Cardiac fibroblast (primary cell): ENCODE measurements around the gene MACROD2.

Experiments used
- DNase-seq, 2 donors: peaks; one replicate each; pipeline versions ENCODE4 v3.0.0 to v3.0.0-alpha.2; 2010; ENCODE audit warnings: low read depth in 2 of 2
- H3K4me3 ChIP-seq, 2 donors: replicated peaks in 1 of 2; 1 replicate in 1 of 2; 2 replicates in 1 of 2; pipeline ENCODE4 v1.5.1; 2011; ENCODE audit warnings: low read depth in 2 of 2, low read length in 2 of 2, mild to moderate bottlenecking in 2 of 2, moderate library complexity in 1 of 2
- TF ChIP-seq, protein P1 (sequence below): IDR thresholded peaks from one replicate; pipeline ENCODE4 v1.5.1; 2011; ENCODE audit warnings: low read depth, mild to moderate bottlenecking, low read length, inconsistent platforms

MACROD2 gene

DNA sequence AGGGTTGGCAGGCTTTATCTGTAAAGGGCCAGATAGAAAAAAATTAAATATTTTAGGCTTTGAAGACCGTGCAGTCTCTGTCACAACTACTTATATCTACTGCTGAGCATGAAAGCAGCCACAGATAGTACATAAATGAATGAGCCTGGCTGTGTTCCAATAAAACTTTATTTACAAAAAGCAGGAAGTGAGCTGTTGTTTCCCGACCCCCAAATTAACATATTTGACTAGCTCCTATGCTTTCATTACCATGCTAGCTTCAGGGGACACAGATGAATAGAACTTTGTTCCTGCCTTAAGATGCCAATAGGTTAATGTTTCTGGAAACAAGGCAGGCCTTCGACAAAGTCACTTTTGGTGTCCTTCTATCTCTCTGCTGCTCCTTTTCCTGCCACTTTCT lies 1400.1 kb downstream of the MACROD2 start:
- no peak for DNase-seq
- TF ChIP-seq, protein P1, sequence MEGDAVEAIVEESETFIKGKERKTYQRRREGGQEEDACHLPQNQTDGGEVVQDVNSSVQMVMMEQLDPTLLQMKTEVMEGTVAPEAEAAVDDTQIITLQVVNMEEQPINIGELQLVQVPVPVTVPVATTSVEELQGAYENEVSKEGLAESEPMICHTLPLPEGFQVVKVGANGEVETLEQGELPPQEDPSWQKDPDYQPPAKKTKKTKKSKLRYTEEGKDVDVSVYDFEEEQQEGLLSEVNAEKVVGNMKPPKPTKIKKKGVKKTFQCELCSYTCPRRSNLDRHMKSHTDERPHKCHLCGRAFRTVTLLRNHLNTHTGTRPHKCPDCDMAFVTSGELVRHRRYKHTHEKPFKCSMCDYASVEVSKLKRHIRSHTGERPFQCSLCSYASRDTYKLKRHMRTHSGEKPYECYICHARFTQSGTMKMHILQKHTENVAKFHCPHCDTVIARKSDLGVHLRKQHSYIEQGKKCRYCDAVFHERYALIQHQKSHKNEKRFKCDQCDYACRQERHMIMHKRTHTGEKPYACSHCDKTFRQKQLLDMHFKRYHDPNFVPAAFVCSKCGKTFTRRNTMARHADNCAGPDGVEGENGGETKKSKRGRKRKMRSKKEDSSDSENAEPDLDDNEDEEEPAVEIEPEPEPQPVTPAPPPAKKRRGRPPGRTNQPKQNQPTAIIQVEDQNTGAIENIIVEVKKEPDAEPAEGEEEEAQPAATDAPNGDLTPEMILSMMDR = no peak
- H3K4me3 ChIP-seq = no peak overlapping the region

DNA sequence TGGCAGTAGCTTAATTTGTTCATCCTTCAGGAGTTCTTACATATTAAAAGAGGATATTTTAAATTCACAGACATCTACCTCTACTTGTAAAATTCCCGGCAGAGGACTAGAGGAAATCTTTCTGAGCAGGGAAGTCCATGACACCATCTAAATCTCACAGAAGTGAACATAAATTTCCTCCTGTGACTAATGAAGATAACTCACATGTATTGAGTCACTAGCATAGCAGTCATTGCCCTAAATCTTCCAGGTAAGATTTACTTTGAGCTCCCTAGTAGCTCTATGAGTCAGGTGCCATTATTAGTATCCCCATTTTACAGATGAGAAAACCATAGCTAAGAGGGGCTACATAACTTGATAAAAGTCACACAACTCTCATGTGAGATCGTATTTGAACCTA lies 1400.7 kb downstream of the MACROD2 start:
- DNase-seq = no peak
- no peak overlapping the region for H3K4me3 ChIP-seq
- TF ChIP-seq, protein P1 = no peak

- H3K4me3 ChIP-seq = no peak overlapping the region
- TF ChIP-seq, protein P1 = no peak
- DNase-seq = no peak
Observed at GRCh38 chr20:15396900-15397299, 1401.6 kb downstream of the MACROD2 start.

- no peak for DNase-seq
- H3K4me3 ChIP-seq = no peak overlapping the region
- TF ChIP-seq, protein P1 = no peak
Observed at GRCh38 chr20:15399781-15400180, 1404.5 kb downstream of the MACROD2 start.

DNA sequence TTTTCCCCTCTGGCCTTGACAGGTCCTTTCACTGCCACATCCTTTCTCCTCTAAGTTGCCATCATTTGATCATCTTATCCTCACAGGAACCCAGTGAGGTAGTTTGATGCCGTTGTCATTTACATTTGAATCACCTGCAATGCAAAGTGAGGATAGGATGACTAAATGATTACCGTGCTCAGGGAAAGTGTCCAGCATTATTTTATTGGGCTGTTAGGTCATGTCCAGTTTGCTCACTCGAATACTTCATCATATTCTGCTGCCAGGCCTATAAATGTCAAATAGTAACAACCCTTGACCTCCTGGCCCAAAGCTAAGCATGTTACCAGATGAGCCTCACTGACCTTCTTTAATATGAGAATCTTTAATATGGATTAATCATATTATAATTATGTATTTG lies 1410.8 kb downstream of the MACROD2 start:
- H3K4me3 ChIP-seq = no peak overlapping the region
- no peak for DNase-seq
- TF ChIP-seq, protein P1 = no peak

DNA sequence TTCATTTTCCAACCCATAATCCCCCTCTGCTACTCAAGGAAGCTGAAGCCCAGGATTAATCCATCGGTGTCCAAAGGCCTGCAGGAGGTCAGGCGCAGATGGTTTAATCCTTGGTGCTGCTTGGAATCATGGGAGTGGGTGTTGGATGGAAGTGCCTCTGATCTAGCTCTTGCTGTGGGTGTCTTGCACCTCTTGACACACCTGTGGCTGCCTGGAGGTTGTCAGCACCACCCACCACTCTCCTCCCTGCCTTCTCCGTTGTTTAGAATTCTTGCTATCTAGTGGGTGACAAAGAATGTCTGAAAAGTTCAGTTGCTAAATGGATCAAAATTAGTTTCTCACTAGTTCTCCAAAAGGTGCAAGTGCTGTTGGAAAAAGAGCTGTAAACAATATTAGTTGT lies 1416.5 kb downstream of the MACROD2 start:
- TF ChIP-seq, protein P1 = no peak
- H3K4me3 ChIP-seq = no peak overlapping the region
- DNase-seq = no peak

DNA sequence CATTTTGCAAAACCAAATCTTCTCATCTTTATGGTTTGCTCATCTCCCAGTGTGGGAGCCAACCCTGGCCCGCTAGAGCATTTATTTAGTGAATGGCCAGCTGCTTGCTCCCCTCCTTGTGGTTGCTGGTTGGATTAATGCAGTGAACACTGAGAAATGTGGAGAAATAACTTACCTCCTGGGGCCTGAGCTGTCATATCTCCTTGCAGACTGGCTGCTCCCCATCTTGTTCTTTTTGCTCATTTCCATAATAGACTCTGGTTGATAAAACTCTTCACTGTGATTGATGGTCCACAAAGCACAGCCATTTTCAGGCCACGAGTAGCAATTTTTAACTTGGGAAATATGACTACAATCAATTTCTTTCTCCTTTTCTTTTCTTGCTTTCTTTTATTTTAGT lies 1420.6 kb downstream of the MACROD2 start:
- TF ChIP-seq, protein P1 = no peak
- no peak for DNase-seq
- H3K4me3 ChIP-seq = no peak overlapping the region
